GM23338 (cell line): ENCODE measurements around the gene RFXANK. TPM values are rescaled to one million over a fixed set of nuclear protein-coding genes. Genes with fewer than 3 reads are reported as not detected.

Experiments used
- ATAC-seq: fragments of 200-7000 bp; cut with Tn5 transposase; 3 replicates; pipeline ENCODE4 v1.9.1; 2020
- DNase-seq: peaks from one replicate; pipeline ENCODE4 v3.0.0-alpha.2; 2015; ENCODE audit warnings: low spot score
- H2AFZ ChIP-seq: fragments of 200-600 bp; sonication (generic); 2 replicates; pipeline ENCODE4 v1.8.0; 2016; ENCODE audit warnings: antibody characterized with exemption, mild to moderate bottlenecking, moderate library complexity
- H3F3A ChIP-seq: fragments of 200-600 bp; sonication (generic); replicated peaks from 2 replicates; pipeline ENCODE4 v1.8.0; 2017; ENCODE audit warnings: antibody characterized with exemption, mixed run types, low read depth
- H3K27ac ChIP-seq: fragments of 200-600 bp; sonication (generic); 2 replicates; pipeline ENCODE4 v1.6.1; 2016; ENCODE audit warnings: low read depth
- H3K27me3 ChIP-seq: fragments of 200-600 bp; sonication (generic); 2 replicates; pipeline ENCODE4 v1.8.0; 2016; ENCODE audit warnings: mild to moderate bottlenecking, mixed run types, moderate library complexity; ENCODE audit not compliant: insufficient read depth
- H3K36me3 ChIP-seq: fragments of 200-600 bp; sonication (generic); 2 replicates; pipeline ENCODE4 v1.8.0; 2016; ENCODE audit warnings: mild to moderate bottlenecking; ENCODE audit not compliant: insufficient read depth
- H3K4me1 ChIP-seq: fragments of 200-600 bp; sonication (generic); 2 replicates; pipeline ENCODE4 v1.8.0; 2016; ENCODE audit warnings: mild to moderate bottlenecking, moderate library complexity; ENCODE audit not compliant: insufficient read depth
- H3K4me2 ChIP-seq: fragments of 200-600 bp; sonication (generic); 2 replicates; pipeline ENCODE4 v1.7.1; 2017; ENCODE audit warnings: mixed run types
- H3K4me3 ChIP-seq: fragments of 200-600 bp; sonication (generic); 2 replicates; pipeline ENCODE4 v1.6.1; 2016; ENCODE audit warnings: mixed run types
- H3K79me2 ChIP-seq: fragments of 200-600 bp; sonication (generic); replicated peaks from 2 replicates; pipeline ENCODE4 v1.8.0; 2017; ENCODE audit warnings: mild to moderate bottlenecking; ENCODE audit not compliant: insufficient read depth
- H3K9me2 ChIP-seq: fragments of 200-600 bp; sonication (generic); 2 replicates; pipeline ENCODE4 v1.8.0; 2017; ENCODE audit not compliant: insufficient read depth
- H4K20me1 ChIP-seq: fragments of 200-600 bp; sonication (generic); replicated peaks from 2 replicates; pipeline ENCODE4 v1.8.0; 2017; ENCODE audit warnings: mild to moderate bottlenecking; ENCODE audit not compliant: insufficient read depth
- H3K27ac Mint-ChIP-seq: 2 replicates; pipeline ENCODE4 v1.8.0; 2020; ENCODE audit warnings: inconsistent platforms, mild to moderate bottlenecking, moderate library complexity, mixed read lengths
- H3K27me3 Mint-ChIP-seq: 3 replicates; pipeline ENCODE4 v1.8.0; 2022; ENCODE audit warnings: low read depth, mild to moderate bottlenecking, moderate library complexity, mixed read lengths, inconsistent platforms; ENCODE audit not compliant: insufficient read depth, poor library complexity
- H3K36me3 Mint-ChIP-seq: 3 replicates; pipeline ENCODE4 v1.8.0; 2021; ENCODE audit warnings: low read depth, mild to moderate bottlenecking, inconsistent platforms, moderate library complexity, mixed read lengths
- H3K4me1 Mint-ChIP-seq: 3 replicates; pipeline ENCODE4 v1.8.0; 2020; ENCODE audit warnings: mild to moderate bottlenecking, inconsistent platforms, mixed read lengths
- H3K4me3 Mint-ChIP-seq: 3 replicates; pipeline ENCODE4 v1.8.0; 2021; ENCODE audit warnings: moderate library complexity, mild to moderate bottlenecking, inconsistent platforms, mixed read lengths
- H3K9me3 Mint-ChIP-seq: 3 replicates; pipeline ENCODE4 v1.8.0; 2020; ENCODE audit warnings: moderate library complexity, mild to moderate bottlenecking, inconsistent platforms, mixed read lengths
- EZH2phosphoT487 ChIP-seq: fragments of 200-600 bp; sonication (generic); IDR thresholded peaks from one replicate; pipeline ENCODE4 v1.8.1; 2018; ENCODE audit warnings: antibody characterized with exemption; ENCODE audit not compliant: unreplicated experiment
- JUNB ChIP-seq: IDR thresholded peaks from one replicate; pipeline ENCODE4 v1.6.1; 2016; ENCODE audit warnings: antibody characterized with exemption; ENCODE audit not compliant: unreplicated experiment
- POLR2AphosphoS5 ChIP-seq: IDR thresholded peaks from 2 replicates; pipeline ENCODE4 v1.6.1; 2016; ENCODE audit warnings: antibody characterized with exemption, low read depth
- ZNF114 ChIP-seq: fragments of 250-450 bp; sonication (Bioruptor Pico); IDR thresholded peaks from 2 replicates; pipeline ENCODE4 v1.5.0; 2020; ENCODE audit warnings: mild to moderate bottlenecking, moderate library complexity
- ZNF331 ChIP-seq: fragments of 250-450 bp; sonication (Bioruptor Pico); IDR thresholded peaks from 2 replicates; pipeline ENCODE4 v1.5.0; 2020; ENCODE audit warnings: low read depth, mild to moderate bottlenecking, moderate library complexity
- polyA plus RNA-seq: library from polyadenylated mRNA; unstranded; fragments of >200 nt; fragmentation: Nextera tagmentation; extraction: Ambion mirVana; gene quantifications from 2 replicates; pipeline ENCODE4 v1.2.1, GENCODE V29; 2016
- total RNA-seq: library from RNA; depleted of rRNA; stranded (reverse); fragments of >200 nt; shearing (Covaris generic); gene quantifications from 2 replicates; pipeline ENCODE4 v1.2.3, GENCODE V29; 2014
- TF ChIP-seq, protein P1 (sequence below): IDR thresholded peaks from 2 replicates; pipeline ENCODE4 v1.6.1; 2016; ENCODE audit warnings: antibody characterized with exemption
- TF ChIP-seq, protein P2 (sequence below): fragments of 250-450 bp; sonication (Bioruptor Pico); IDR thresholded peaks from 2 replicates; pipeline ENCODE4 v1.5.0; 2020; ENCODE audit warnings: mild to moderate bottlenecking, moderate library complexity

The RFXANK gene
- total and polyA plus RNA-seq, 2 experiments from 2014 or later: 54.3 to 124 TPM

DNA sequence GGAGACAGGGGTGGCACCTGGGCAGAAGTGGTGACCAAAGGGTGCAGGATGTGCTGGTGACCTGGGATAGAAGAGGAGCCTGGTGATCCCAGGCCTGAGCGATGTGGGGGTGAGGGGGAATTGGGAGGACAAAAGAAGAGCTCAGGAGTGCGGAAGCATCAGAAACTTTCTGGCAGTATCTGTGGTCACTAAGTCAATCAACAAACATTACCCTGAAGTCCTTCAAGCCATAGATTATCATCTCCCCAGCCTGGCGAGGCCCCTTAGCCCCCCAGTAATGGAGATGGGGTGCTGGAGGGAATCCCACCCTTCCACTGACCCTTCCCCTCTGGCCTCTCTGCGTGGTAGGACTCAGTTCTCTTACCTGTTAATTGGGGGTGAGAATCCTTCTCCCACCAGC lies 32.5 kb upstream of the RFXANK start:
- no peak for DNase-seq

More for the DNA sequence above, 32.5 kb upstream of the RFXANK start:
- Histone ChIP-seq H3K27me3 (no peaks in the 10 kb centered on the region), H4K20me1 (no peaks in the 10 kb centered on the region), H2AFZ (no peak overlapping the region), H3K27ac (peak overlapping the region; percentile 93; the same call in 1 of the 2 replicates), H3K79me2 (no peaks in the 10 kb centered on the region), H3K4me3 (no peak overlapping the region), H3F3A (0 out of 2 replicates have a peak, but pooled peaks cover 4% of the 10 kb centered on the region), H3K36me3 (no peaks in the 10 kb centered on the region), H3K4me2 (no peak overlapping the region), H3K4me1 (peaks cover 16% of the 10 kb centered on the region), H3K9me2 (no peaks in the 10 kb centered on the region)
- Mint-ChIP-seq H3K4me1 (peaks cover 19% of the 10 kb centered on the region), H3K4me3 (no peak overlapping the region; the same call in 2 of the 3 replicates), H3K9me3 (peaks cover 3% of the 10 kb centered on the region), H3K27ac (no peak overlapping the region), H3K36me3 (peaks cover 22% of the 10 kb centered on the region), H3K27me3 (peaks cover 8% of the 10 kb centered on the region)
- TF ChIP-seq ZNF114: no peak
- no peak for TF ChIP-seq POLR2AphosphoS5
- TF ChIP-seq JUNB: no peak
- TF ChIP-seq ZNF331 (CRISPR knock-in tag): no peak
- no peak for TF ChIP-seq EZH2phosphoT487
- TF ChIP-seq, protein P1, sequence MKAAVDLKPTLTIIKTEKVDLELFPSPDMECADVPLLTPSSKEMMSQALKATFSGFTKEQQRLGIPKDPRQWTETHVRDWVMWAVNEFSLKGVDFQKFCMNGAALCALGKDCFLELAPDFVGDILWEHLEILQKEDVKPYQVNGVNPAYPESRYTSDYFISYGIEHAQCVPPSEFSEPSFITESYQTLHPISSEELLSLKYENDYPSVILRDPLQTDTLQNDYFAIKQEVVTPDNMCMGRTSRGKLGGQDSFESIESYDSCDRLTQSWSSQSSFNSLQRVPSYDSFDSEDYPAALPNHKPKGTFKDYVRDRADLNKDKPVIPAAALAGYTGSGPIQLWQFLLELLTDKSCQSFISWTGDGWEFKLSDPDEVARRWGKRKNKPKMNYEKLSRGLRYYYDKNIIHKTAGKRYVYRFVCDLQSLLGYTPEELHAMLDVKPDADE: no peak
- TF ChIP-seq, protein P2, sequence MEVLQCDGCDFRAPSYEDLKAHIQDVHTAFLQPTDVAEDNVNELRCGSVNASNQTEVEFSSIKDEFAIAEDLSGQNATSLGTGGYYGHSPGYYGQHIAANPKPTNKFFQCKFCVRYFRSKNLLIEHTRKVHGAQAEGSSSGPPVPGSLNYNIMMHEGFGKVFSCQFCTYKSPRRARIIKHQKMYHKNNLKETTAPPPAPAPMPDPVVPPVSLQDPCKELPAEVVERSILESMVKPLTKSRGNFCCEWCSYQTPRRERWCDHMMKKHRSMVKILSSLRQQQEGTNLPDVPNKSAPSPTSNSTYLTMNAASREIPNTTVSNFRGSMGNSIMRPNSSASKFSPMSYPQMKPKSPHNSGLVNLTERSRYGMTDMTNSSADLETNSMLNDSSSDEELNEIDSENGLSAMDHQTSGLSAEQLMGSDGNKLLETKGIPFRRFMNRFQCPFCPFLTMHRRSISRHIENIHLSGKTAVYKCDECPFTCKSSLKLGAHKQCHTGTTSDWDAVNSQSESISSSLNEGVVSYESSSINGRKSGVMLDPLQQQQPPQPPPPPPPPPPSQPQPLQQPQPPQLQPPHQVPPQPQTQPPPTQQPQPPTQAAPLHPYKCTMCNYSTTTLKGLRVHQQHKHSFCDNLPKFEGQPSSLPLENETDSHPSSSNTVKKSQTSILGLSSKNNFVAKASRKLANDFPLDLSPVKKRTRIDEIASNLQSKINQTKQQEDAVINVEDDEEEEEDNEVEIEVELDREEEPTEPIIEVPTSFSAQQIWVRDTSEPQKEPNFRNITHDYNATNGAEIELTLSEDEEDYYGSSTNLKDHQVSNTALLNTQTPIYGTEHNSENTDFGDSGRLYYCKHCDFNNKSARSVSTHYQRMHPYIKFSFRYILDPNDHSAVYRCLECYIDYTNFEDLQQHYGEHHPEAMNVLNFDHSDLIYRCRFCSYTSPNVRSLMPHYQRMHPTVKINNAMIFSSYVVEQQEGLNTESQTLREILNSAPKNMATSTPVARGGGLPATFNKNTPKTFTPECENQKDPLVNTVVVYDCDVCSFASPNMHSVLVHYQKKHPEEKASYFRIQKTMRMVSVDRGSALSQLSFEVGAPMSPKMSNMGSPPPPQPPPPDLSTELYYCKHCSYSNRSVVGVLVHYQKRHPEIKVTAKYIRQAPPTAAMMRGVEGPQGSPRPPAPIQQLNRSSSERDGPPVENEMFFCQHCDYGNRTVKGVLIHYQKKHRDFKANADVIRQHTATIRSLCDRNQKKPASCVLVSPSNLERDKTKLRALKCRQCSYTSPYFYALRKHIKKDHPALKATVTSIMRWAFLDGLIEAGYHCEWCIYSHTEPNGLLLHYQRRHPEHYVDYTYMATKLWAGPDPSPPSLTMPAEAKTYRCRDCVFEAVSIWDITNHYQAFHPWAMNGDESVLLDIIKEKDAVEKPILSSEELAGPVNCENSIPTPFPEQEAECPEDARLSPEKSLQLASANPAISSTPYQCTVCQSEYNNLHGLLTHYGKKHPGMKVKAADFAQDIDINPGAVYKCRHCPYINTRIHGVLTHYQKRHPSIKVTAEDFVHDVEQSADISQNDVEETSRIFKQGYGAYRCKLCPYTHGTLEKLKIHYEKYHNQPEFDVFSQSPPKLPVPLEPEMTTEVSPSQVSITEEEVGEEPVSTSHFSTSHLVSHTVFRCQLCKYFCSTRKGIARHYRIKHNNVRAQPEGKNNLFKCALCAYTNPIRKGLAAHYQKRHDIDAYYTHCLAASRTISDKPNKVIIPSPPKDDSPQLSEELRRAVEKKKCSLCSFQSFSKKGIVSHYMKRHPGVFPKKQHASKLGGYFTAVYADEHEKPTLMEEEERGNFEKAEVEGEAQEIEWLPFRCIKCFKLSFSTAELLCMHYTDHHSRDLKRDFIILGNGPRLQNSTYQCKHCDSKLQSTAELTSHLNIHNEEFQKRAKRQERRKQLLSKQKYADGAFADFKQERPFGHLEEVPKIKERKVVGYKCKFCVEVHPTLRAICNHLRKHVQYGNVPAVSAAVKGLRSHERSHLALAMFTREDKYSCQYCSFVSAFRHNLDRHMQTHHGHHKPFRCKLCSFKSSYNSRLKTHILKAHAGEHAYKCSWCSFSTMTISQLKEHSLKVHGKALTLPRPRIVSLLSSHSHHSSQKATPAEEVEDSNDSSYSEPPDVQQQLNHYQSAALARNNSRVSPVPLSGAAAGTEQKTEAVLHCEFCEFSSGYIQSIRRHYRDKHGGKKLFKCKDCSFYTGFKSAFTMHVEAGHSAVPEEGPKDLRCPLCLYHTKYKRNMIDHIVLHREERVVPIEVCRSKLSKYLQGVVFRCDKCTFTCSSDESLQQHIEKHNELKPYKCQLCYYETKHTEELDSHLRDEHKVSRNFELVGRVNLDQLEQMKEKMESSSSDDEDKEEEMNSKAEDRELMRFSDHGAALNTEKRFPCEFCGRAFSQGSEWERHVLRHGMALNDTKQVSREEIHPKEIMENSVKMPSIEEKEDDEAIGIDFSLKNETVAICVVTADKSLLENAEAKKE: no peak
- no peak for ATAC-seq
